K562 (cell line): ENCODE data around the gene PGBD1. TPM values are rescaled to one million over a fixed set of nuclear protein-coding genes. Genes with fewer than 3 reads are reported as not detected.
A peak's percentile ranks its signal among the peaks of the same experiment; 100 is the strongest.

Source experiments
- BCOR ChIP-seq: fragments of 450-650 bp; IDR thresholded peaks from 2 replicates; pipeline ENCODE4 v1.6.1; 2016
- DPF2 ChIP-seq: fragments of 450-650 bp; IDR thresholded peaks from 2 replicates; pipeline ENCODE4 v1.6.1; 2016
- GMEB1 ChIP-seq: fragments of 250-450 bp; sonication (Bioruptor Pico); IDR thresholded peaks from 2 replicates; pipeline ENCODE4 v1.4.0; 2020; ENCODE audit warnings: mild to moderate bottlenecking
- HCFC1 ChIP-seq: IDR thresholded peaks from 2 replicates; pipeline ENCODE4 v1.6.1; 2012; ENCODE audit warnings: low read depth, low read length, improper control_type of control experiment
- HMG20B ChIP-seq: fragments of 250-450 bp; sonication (Bioruptor Pico); IDR thresholded peaks from 2 replicates; pipeline ENCODE4 v1.5.0; 2021; ENCODE audit warnings: mild to moderate bottlenecking
- HNRNPH1 ChIP-seq: fragments of 200-400 bp; formaldehyde crosslinking; optimal IDR thresholded peaks from 2 replicates; pipeline ENCODE3; 2017; ENCODE audit warnings: low read depth, mild to moderate bottlenecking, low read length, moderate library complexity
- MCM2 ChIP-seq: fragments of 450-650 bp; IDR thresholded peaks from 2 replicates; pipeline ENCODE4 v1.6.1; 2017; ENCODE audit warnings: low read depth, mild to moderate bottlenecking
- MYNN ChIP-seq, 2 experiments: sonication (generic); formaldehyde crosslinking in 1 of 2; IDR thresholded peaks; 2 replicates each; pipeline versions ENCODE4 v1.5.0 to v1.6.1; 2016 to 2020; ENCODE audit warnings: antibody characterized with exemption in 1 of 2, missing genetic modification reagents in 1 of 2
- PHB2 ChIP-seq: fragments of 450-650 bp; IDR thresholded peaks from 2 replicates; pipeline ENCODE4 v1.6.1; 2017; ENCODE audit warnings: low read depth
- PHF20 ChIP-seq: fragments of 450-650 bp; IDR thresholded peaks from 2 replicates; pipeline ENCODE4 v1.6.1; 2018; ENCODE audit not compliant: partially characterized antibody
- TRIM28 ChIP-seq: fragments of 450-650 bp; IDR thresholded peaks from 2 replicates; pipeline ENCODE4 v1.6.1; 2017
- ZNF217 ChIP-seq: sonication (generic); formaldehyde crosslinking; IDR thresholded peaks from 2 replicates; pipeline ENCODE4 v1.8.0; 2022; ENCODE audit warnings: mild to moderate bottlenecking, missing genetic modification reagents
- ZNF395 ChIP-seq: fragments of 200-800 bp; sonication (Bioruptor generic); IDR thresholded peaks from 2 replicates; pipeline ENCODE4 v1.6.1; 2017; ENCODE audit warnings: missing genetic modification characterization, missing compliant biosample characterization
- ZNF76 ChIP-seq: fragments of 250-450 bp; sonication (Bioruptor Pico); IDR thresholded peaks from 2 replicates; pipeline ENCODE4 v1.4.0; 2020; ENCODE audit warnings: mild to moderate bottlenecking, moderate library complexity, borderline replicate concordance
- polyA plus RNA-seq, 8 experiments: library from polyadenylated mRNA; depleted of rRNA in 4 of 8; stranded (reverse) in 5 of 8; unstranded in 3 of 8; fragments of >200 nt; fragmentation: Nextera tagmentation in 2 of 8; fragmentation: Illumina TruSeq in 1 of 8; extraction: Ambion mirVana in 2 of 8; extraction: Trizol in 1 of 8; gene quantifications; 2 replicates each; pipeline versions ENCODE4 v1.2.1 to v1.2.3, GENCODE V29; 2011 to 2014; ENCODE audit warnings: inconsistent platforms in 1 of 8, missing spikeins in 1 of 8
- total RNA-seq, 7 experiments: library from RNA; depleted of rRNA in 6 of 7; stranded (reverse); fragments of >200 nt in 6 of 7; fragmentation: Illumina TruSeq in 2 of 7; extraction: Trizol in 2 of 7; gene quantifications; 2 replicates each; pipeline versions ENCODE4 v1.2.1 to v1.2.3, GENCODE V29; 2011 to 2021; ENCODE audit warnings: low replicate concordance in 1 of 7
- TF ChIP-seq, protein P1 (sequence below), 2 experiments: fragments of 450-650 bp; conservative IDR thresholded peaks; 2 replicates each; pipeline ENCODE4 v1.6.1; 2017; ENCODE audit warnings: mild to moderate bottlenecking in 2 of 2, moderate library complexity in 2 of 2

Gene PGBD1
- total and polyA plus RNA-seq, 9 of the 15 experiments (the other 6 are each of a cell fraction or from before 2014, with no cell fraction given), result 3.3 to 9.0 (median 7.3) TPM

DNA sequence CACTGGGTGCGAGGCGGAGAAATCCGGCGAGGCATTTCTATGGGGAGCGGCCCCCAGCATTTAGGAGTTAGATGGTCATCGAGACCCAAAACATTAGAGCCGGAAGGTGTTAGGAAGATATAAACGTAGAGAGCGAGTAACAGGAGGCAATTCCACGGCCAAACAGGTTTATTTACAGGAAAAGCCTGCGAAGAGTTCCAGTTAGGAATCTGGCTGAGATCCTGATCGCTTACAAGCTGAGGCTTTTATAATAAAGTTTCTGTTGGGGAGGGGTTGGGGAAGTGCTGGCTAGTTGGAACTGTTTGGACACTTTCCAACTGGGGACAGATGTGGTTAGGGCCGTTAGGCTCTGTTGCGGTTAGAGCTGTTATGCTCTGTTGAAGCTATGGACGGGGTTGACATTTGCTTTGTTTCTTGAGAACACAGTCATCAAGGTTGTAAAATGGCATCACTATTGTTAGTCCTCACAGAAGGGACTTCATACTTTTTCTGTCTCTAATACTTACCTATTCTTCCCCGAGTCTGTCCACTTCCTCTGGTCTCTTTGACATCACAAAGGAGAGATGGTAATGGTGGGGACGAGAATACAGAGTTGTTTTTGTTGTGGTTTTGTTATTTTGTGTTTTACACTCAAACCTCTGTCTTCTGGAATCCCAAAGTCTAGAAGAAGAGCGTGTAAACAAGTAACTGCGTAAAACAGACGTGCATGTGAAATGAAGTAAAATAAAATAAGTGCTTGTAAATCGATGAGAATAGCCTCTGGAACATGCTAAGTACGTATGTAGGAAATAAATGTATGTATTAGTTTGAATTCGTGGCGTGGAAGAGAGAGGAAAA is 55.1 kb downstream of the PGBD1 start (continued):
- TF ChIP-seq MYNN (IDR thresholded peaks at IDR 0.05) (peak; percentile 57; the same call in 1 of the 2 replicates), MYNN (CRISPR knock-in tag; IDR thresholded peaks at IDR 0.05) (no peak), BCOR (0 out of 2 replicates have a peak, but pooled peaks have one; percentile 35), ZNF217 (CRISPR knock-in tag) (no peak), HCFC1 (no peak), MCM2 (0 out of 2 replicates have a peak, but pooled peaks have one; percentile 51), ZNF395 (CRISPR knock-in tag) (peak; percentile 99), HNRNPH1 (no peak), HMG20B (CRISPR knock-in tag) (0 out of 2 replicates have a peak, but pooled peaks have one; percentile 80), GMEB1 (CRISPR knock-in tag) (peak; percentile 81), DPF2 (peak; percentile 18; the same call in 1 of the 2 replicates), TRIM28 (peak; percentile 31; the same call in 1 of the 2 replicates), PHF20 (no peak), PHB2 (0 out of 2 replicates have a peak, but pooled peaks have one; percentile 1), ZNF76 (CRISPR knock-in tag) (peak; percentile 89)
- TF ChIP-seq, protein P1, sequence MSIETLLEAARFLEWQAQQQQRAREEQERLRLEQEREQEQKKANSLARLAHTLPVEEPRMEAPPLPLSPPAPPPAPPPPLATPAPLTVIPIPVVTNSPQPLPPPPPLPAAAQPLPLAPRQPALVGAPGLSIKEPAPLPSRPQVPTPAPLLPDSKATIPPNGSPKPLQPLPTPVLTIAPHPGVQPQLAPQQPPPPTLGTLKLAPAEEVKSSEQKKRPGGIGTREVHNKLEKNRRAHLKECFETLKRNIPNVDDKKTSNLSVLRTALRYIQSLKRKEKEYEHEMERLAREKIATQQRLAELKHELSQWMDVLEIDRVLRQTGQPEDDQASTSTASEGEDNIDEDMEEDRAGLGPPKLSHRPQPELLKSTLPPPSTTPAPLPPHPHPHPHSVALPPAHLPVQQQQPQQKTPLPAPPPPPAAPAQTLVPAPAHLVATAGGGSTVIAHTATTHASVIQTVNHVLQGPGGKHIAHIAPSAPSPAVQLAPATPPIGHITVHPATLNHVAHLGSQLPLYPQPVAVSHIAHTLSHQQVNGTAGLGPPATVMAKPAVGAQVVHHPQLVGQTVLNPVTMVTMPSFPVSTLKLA (conservative IDR thresholded peaks at IDR 0.05), result peak in 1 of 2 experiments; percentile 57; a peak in 2 of 4 replicates
